ENCODE data around the gene CTCFL.

- TF ChIP-seq POLR2A (IDR thresholded peaks at IDR 0.05; ENCODE audit: low read depth, low read length) (peak; percentile 68), POLR2AphosphoS5 (IDR thresholded peaks at IDR 0.05; ENCODE audit: low read depth, low read length) (peak; percentile 38; the same call in 1 of the 2 replicates), POU2F2 (IDR thresholded peaks at IDR 0.05; ENCODE audit: low read depth, low read length) (no peak), TAF1 (IDR thresholded peaks at IDR 0.05; ENCODE audit: low read depth, low read length) (no peak), SPI1 (IDR thresholded peaks at IDR 0.05; ENCODE audit: low read depth, low read length) (no peak)
Measured at GRCh38 chr20:57481281-57481711, 43.6 kb downstream of the CTCFL start.

All from GM12891 (cell line).